Peyer's patch (tissue), 4 donors: ENCODE results near the gene C12orf43.

Source experiments
- CTCF ChIP-seq, 6 experiments: fragments of 450-650 bp in 4 of 6; fragments of 200-600 bp in 2 of 6; sonication (generic) in 1 of 6; IDR thresholded peaks; one replicate each; pipeline ENCODE4 v1.5.1; 2017 to 2019; ENCODE audit warnings: antibody characterized with exemption in 6 of 6, mild to moderate bottlenecking in 3 of 6, moderate library complexity in 1 of 6
- POLR2A ChIP-seq, 2 donors: fragments of 450-650 bp; IDR thresholded peaks; one replicate each; pipeline ENCODE4 v1.5.1; 2017; ENCODE audit warnings: antibody characterized with exemption in 2 of 2, mild to moderate bottlenecking in 2 of 2, moderate library complexity in 2 of 2

GRCh38 chr12:121004253-121004815, 12.0 kb downstream of the C12orf43 start:
- TF ChIP-seq CTCF (IDR thresholded peaks at IDR 0.05): no peak
- TF ChIP-seq POLR2A (IDR thresholded peaks at IDR 0.05): no peak
